GM23338 (cell line): Measurements from ENCODE around the gene FBXO30. TPM values are rescaled to one million over a fixed set of nuclear protein-coding genes. Genes with fewer than 3 reads are reported as not detected.

Experiments used
- ATAC-seq: fragments of 200-7000 bp; cut with Tn5 transposase; 3 replicates; pipeline ENCODE4 v1.9.1; 2020
- DNase-seq: peaks from one replicate; pipeline ENCODE4 v3.0.0-alpha.2; 2015; ENCODE audit warnings: low spot score
- H2AFZ ChIP-seq: fragments of 200-600 bp; sonication (generic); 2 replicates; pipeline ENCODE4 v1.8.0; 2016; ENCODE audit warnings: antibody characterized with exemption, mild to moderate bottlenecking, moderate library complexity
- H3F3A ChIP-seq: fragments of 200-600 bp; sonication (generic); replicated peaks from 2 replicates; pipeline ENCODE4 v1.8.0; 2017; ENCODE audit warnings: antibody characterized with exemption, mixed run types, low read depth
- H3K27ac ChIP-seq: fragments of 200-600 bp; sonication (generic); 2 replicates; pipeline ENCODE4 v1.6.1; 2016; ENCODE audit warnings: low read depth
- H3K27me3 ChIP-seq: fragments of 200-600 bp; sonication (generic); 2 replicates; pipeline ENCODE4 v1.8.0; 2016; ENCODE audit warnings: mild to moderate bottlenecking, mixed run types, moderate library complexity; ENCODE audit not compliant: insufficient read depth
- H3K36me3 ChIP-seq: fragments of 200-600 bp; sonication (generic); 2 replicates; pipeline ENCODE4 v1.8.0; 2016; ENCODE audit warnings: mild to moderate bottlenecking; ENCODE audit not compliant: insufficient read depth
- H3K4me1 ChIP-seq: fragments of 200-600 bp; sonication (generic); 2 replicates; pipeline ENCODE4 v1.8.0; 2016; ENCODE audit warnings: mild to moderate bottlenecking, moderate library complexity; ENCODE audit not compliant: insufficient read depth
- H3K4me2 ChIP-seq: fragments of 200-600 bp; sonication (generic); 2 replicates; pipeline ENCODE4 v1.7.1; 2017; ENCODE audit warnings: mixed run types
- H3K4me3 ChIP-seq: fragments of 200-600 bp; sonication (generic); 2 replicates; pipeline ENCODE4 v1.6.1; 2016; ENCODE audit warnings: mixed run types
- H3K79me2 ChIP-seq: fragments of 200-600 bp; sonication (generic); replicated peaks from 2 replicates; pipeline ENCODE4 v1.8.0; 2017; ENCODE audit warnings: mild to moderate bottlenecking; ENCODE audit not compliant: insufficient read depth
- H3K9me2 ChIP-seq: fragments of 200-600 bp; sonication (generic); 2 replicates; pipeline ENCODE4 v1.8.0; 2017; ENCODE audit not compliant: insufficient read depth
- H4K20me1 ChIP-seq: fragments of 200-600 bp; sonication (generic); replicated peaks from 2 replicates; pipeline ENCODE4 v1.8.0; 2017; ENCODE audit warnings: mild to moderate bottlenecking; ENCODE audit not compliant: insufficient read depth
- H3K27ac Mint-ChIP-seq: 2 replicates; pipeline ENCODE4 v1.8.0; 2020; ENCODE audit warnings: inconsistent platforms, mild to moderate bottlenecking, moderate library complexity, mixed read lengths
- H3K27me3 Mint-ChIP-seq: 3 replicates; pipeline ENCODE4 v1.8.0; 2022; ENCODE audit warnings: low read depth, mild to moderate bottlenecking, moderate library complexity, mixed read lengths, inconsistent platforms; ENCODE audit not compliant: insufficient read depth, poor library complexity
- H3K36me3 Mint-ChIP-seq: 3 replicates; pipeline ENCODE4 v1.8.0; 2021; ENCODE audit warnings: low read depth, mild to moderate bottlenecking, inconsistent platforms, moderate library complexity, mixed read lengths
- H3K4me1 Mint-ChIP-seq: 3 replicates; pipeline ENCODE4 v1.8.0; 2020; ENCODE audit warnings: mild to moderate bottlenecking, inconsistent platforms, mixed read lengths
- H3K4me3 Mint-ChIP-seq: 3 replicates; pipeline ENCODE4 v1.8.0; 2021; ENCODE audit warnings: moderate library complexity, mild to moderate bottlenecking, inconsistent platforms, mixed read lengths
- H3K9me3 Mint-ChIP-seq: 3 replicates; pipeline ENCODE4 v1.8.0; 2020; ENCODE audit warnings: moderate library complexity, mild to moderate bottlenecking, inconsistent platforms, mixed read lengths
- CREB1 ChIP-seq: fragments of 250-450 bp; sonication (Bioruptor Pico); IDR thresholded peaks from 2 replicates; pipeline ENCODE4 v1.5.0; 2020; ENCODE audit warnings: low read depth, mild to moderate bottlenecking, moderate library complexity
- CTCF ChIP-seq, 2 experiments: fragments of 200-600 bp in 1 of 2; sonication (generic) in 1 of 2; conservative IDR thresholded peaks; 2 replicates each; pipeline versions ENCODE4 v1.5.1 to v1.6.1; 2016 to 2017; ENCODE audit warnings: antibody characterized with exemption in 2 of 2, low read depth in 2 of 2, mild to moderate bottlenecking in 2 of 2, moderate library complexity in 1 of 2
- ETS1 ChIP-seq: IDR thresholded peaks from 2 replicates; pipeline ENCODE4 v1.6.1; 2016; ENCODE audit warnings: antibody characterized with exemption
- EZH2 ChIP-seq: fragments of 200-600 bp; sonication (generic); IDR thresholded peaks from one replicate; pipeline ENCODE4 v1.8.0; 2017; ENCODE audit warnings: antibody characterized with exemption, mild to moderate bottlenecking, low read depth; ENCODE audit not compliant: unreplicated experiment
- EZH2phosphoT487 ChIP-seq: fragments of 200-600 bp; sonication (generic); IDR thresholded peaks from one replicate; pipeline ENCODE4 v1.8.1; 2018; ENCODE audit warnings: antibody characterized with exemption; ENCODE audit not compliant: unreplicated experiment
- JUNB ChIP-seq: IDR thresholded peaks from one replicate; pipeline ENCODE4 v1.6.1; 2016; ENCODE audit warnings: antibody characterized with exemption; ENCODE audit not compliant: unreplicated experiment
- NANOG ChIP-seq: IDR thresholded peaks from 2 replicates; pipeline ENCODE4 v1.6.1; 2016; ENCODE audit warnings: antibody characterized with exemption, borderline replicate concordance
- POLR2AphosphoS5 ChIP-seq: IDR thresholded peaks from 2 replicates; pipeline ENCODE4 v1.6.1; 2016; ENCODE audit warnings: antibody characterized with exemption, low read depth
- REST ChIP-seq: IDR thresholded peaks from one replicate; pipeline ENCODE4 v1.6.1; 2018; ENCODE audit warnings: antibody characterized with exemption; ENCODE audit not compliant: unreplicated experiment
- STAT1 ChIP-seq: IDR thresholded peaks from one replicate; pipeline ENCODE4 v1.6.1; 2016; ENCODE audit warnings: antibody characterized with exemption; ENCODE audit not compliant: unreplicated experiment
- ZNF114 ChIP-seq: fragments of 250-450 bp; sonication (Bioruptor Pico); IDR thresholded peaks from 2 replicates; pipeline ENCODE4 v1.5.0; 2020; ENCODE audit warnings: mild to moderate bottlenecking, moderate library complexity
- ZNF331 ChIP-seq: fragments of 250-450 bp; sonication (Bioruptor Pico); IDR thresholded peaks from 2 replicates; pipeline ENCODE4 v1.5.0; 2020; ENCODE audit warnings: low read depth, mild to moderate bottlenecking, moderate library complexity
- ZNF462 ChIP-seq: fragments of 250-450 bp; sonication (Bioruptor Pico); IDR thresholded peaks from 2 replicates; pipeline ENCODE4 v1.5.0; 2020; ENCODE audit warnings: mild to moderate bottlenecking, moderate library complexity
- polyA plus RNA-seq: library from polyadenylated mRNA; unstranded; fragments of >200 nt; fragmentation: Nextera tagmentation; extraction: Ambion mirVana; gene quantifications from 2 replicates; pipeline ENCODE4 v1.2.1, GENCODE V29; 2016
- total RNA-seq: library from RNA; depleted of rRNA; stranded (reverse); fragments of >200 nt; shearing (Covaris generic); gene quantifications from 2 replicates; pipeline ENCODE4 v1.2.3, GENCODE V29; 2014

Gene FBXO30
- total and polyA plus RNA-seq, 2 experiments from 2014 or later: 6.5 to 21.3 TPM

- Histone ChIP-seq H2AFZ (peak overlapping the region; percentile 7; the same call in 1 of the 2 replicates), H3K4me3 (no peak overlapping the region), H3F3A (no peaks in the 10 kb centered on the region), H3K79me2 (no peaks in the 10 kb centered on the region), H3K9me2 (no peaks in the 10 kb centered on the region; the same call in 1 of the 2 replicates), H4K20me1 (no peaks in the 10 kb centered on the region), H3K36me3 (no peaks in the 10 kb centered on the region), H3K27me3 (no peaks in the 10 kb centered on the region), H3K4me1 (0 out of 2 replicates have a peak, but pooled peaks cover 3% of the 10 kb centered on the region), H3K27ac (no peak overlapping the region), H3K4me2 (no peak overlapping the region)
- no peaks in the 10 kb centered on the region for H3K9me3 Mint-ChIP-seq
- DNase-seq: no peak
- H3K27ac Mint-ChIP-seq: no peak overlapping the region
- peaks cover 9% of the 10 kb centered on the region; the same call in 2 of the 3 replicates for H3K4me1 Mint-ChIP-seq
- H3K4me3 Mint-ChIP-seq: no peak overlapping the region
- ATAC-seq: no peak
- H3K36me3 Mint-ChIP-seq: no peaks in the 10 kb centered on the region
- H3K27me3 Mint-ChIP-seq: no peaks in the 10 kb centered on the region
- TF ChIP-seq NANOG (no peak), EZH2phosphoT487 (no peak), STAT1 (no peak), ZNF331 (no peak), CREB1 (CRISPR knock-in tag) (no peak), ZNF462 (CRISPR knock-in tag) (no peak), POLR2AphosphoS5 (no peak), REST (no peak), JUNB (no peak), ETS1 (no peak), ZNF114 (no peak), CTCF (conservative IDR thresholded peaks at IDR 0.05; ENCODE audit: low read depth in 2 of 2) (no peak), EZH2 (no peak)
Observed at GRCh38 chr6:145745861-145746260, 68.7 kb downstream of the FBXO30 start.
